ENCODE measurements around the gene BTG3.

DNA sequence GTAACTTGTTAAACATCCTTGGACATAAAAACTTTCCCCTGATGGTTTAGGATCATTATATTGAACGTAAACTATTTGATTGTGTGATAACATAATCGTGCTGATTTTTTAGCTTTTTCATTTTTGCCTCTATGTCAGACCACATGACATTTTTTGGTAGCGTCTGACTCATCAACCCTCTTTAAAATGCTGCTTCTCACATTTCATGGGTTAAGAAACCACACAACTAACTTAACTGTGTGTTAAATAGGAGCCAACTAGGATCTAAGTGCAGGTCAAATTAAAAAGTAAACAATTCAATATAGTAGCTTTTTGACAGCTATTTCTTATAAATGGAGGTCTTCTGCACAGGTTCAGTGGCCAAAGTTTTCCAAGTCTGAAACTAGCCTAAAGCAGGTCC is 9.8 kb downstream of the BTG3 start:
- TF ChIP-seq TAF1 (IDR thresholded peaks at IDR 0.05; ENCODE audit: borderline replicate concordance, insufficient read depth, low read length) (no peak), POLR2AphosphoS5 (IDR thresholded peaks at IDR 0.05; ENCODE audit: low read depth, low read length) (no peak), SIN3A (IDR thresholded peaks at IDR 0.05; ENCODE audit: borderline replicate concordance, insufficient read depth, low read length) (no peak)
- TF ChIP-seq, protein P1, sequence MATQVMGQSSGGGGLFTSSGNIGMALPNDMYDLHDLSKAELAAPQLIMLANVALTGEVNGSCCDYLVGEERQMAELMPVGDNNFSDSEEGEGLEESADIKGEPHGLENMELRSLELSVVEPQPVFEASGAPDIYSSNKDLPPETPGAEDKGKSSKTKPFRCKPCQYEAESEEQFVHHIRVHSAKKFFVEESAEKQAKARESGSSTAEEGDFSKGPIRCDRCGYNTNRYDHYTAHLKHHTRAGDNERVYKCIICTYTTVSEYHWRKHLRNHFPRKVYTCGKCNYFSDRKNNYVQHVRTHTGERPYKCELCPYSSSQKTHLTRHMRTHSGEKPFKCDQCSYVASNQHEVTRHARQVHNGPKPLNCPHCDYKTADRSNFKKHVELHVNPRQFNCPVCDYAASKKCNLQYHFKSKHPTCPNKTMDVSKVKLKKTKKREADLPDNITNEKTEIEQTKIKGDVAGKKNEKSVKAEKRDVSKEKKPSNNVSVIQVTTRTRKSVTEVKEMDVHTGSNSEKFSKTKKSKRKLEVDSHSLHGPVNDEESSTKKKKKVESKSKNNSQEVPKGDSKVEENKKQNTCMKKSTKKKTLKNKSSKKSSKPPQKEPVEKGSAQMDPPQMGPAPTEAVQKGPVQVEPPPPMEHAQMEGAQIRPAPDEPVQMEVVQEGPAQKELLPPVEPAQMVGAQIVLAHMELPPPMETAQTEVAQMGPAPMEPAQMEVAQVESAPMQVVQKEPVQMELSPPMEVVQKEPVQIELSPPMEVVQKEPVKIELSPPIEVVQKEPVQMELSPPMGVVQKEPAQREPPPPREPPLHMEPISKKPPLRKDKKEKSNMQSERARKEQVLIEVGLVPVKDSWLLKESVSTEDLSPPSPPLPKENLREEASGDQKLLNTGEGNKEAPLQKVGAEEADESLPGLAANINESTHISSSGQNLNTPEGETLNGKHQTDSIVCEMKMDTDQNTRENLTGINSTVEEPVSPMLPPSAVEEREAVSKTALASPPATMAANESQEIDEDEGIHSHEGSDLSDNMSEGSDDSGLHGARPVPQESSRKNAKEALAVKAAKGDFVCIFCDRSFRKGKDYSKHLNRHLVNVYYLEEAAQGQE (IDR thresholded peaks at IDR 0.05; ENCODE audit: insufficient read depth in 1 of 2, low read depth in 2 of 2, low read length in 2 of 2): no peak
